Measurements from ENCODE around the gene MAPK8.

MAPK8 gene

GRCh38 chr10:48400129-48400849 lies 93.8 kb downstream of the MAPK8 start:
- TF ChIP-seq GATA3 (IDR thresholded peaks at IDR 0.05; ENCODE audit: low read depth, low read length) = no peak
- TF ChIP-seq GATA2 (IDR thresholded peaks at IDR 0.05; ENCODE audit: low read depth, low read length) = no peak

GRCh38 chr10:48400850-48401220 lies 94.4 kb downstream of the MAPK8 start:
- TF ChIP-seq GATA3 (IDR thresholded peaks at IDR 0.05; ENCODE audit: low read depth, low read length) (no peak), GATA2 (IDR thresholded peaks at IDR 0.05; ENCODE audit: low read depth, low read length) (no peak)

GRCh38 chr10:48404646-48405045 lies 98.2 kb downstream of the MAPK8 start:
- TF ChIP-seq GATA3 (IDR thresholded peaks at IDR 0.05; ENCODE audit: low read depth, low read length) = no peak
- TF ChIP-seq GATA2 (IDR thresholded peaks at IDR 0.05; ENCODE audit: low read depth, low read length) = no peak

- TF ChIP-seq GATA2 (IDR thresholded peaks at IDR 0.05; ENCODE audit: low read depth, low read length) (no peak), GATA3 (IDR thresholded peaks at IDR 0.05; ENCODE audit: low read depth, low read length) (no peak)
These were observed 99.7 kb downstream of the MAPK8 start for GRCh38 chr10:48406204-48406603.

GRCh38 chr10:48406658-48407057 lies 100.2 kb downstream of the MAPK8 start:
- no peak for TF ChIP-seq GATA2 (IDR thresholded peaks at IDR 0.05; ENCODE audit: low read depth, low read length)
- TF ChIP-seq GATA3 (IDR thresholded peaks at IDR 0.05; ENCODE audit: low read depth, low read length) = no peak

GRCh38 chr10:48410503-48410902 lies 104.0 kb downstream of the MAPK8 start:
- no peak for TF ChIP-seq GATA2 (IDR thresholded peaks at IDR 0.05; ENCODE audit: low read depth, low read length)
- TF ChIP-seq GATA3 (IDR thresholded peaks at IDR 0.05; ENCODE audit: low read depth, low read length) = no peak

- TF ChIP-seq GATA3 (IDR thresholded peaks at IDR 0.05; ENCODE audit: low read depth, low read length) = no peak
- TF ChIP-seq GATA2 (IDR thresholded peaks at IDR 0.05; ENCODE audit: low read depth, low read length) = no peak
These were observed 105.0 kb downstream of the MAPK8 start for GRCh38 chr10:48411510-48411909.

GRCh38 chr10:48412081-48412480 lies 105.6 kb downstream of the MAPK8 start:
- TF ChIP-seq GATA3 (IDR thresholded peaks at IDR 0.05; ENCODE audit: low read depth, low read length) = no peak
- TF ChIP-seq GATA2 (IDR thresholded peaks at IDR 0.05; ENCODE audit: low read depth, low read length) = no peak

- TF ChIP-seq GATA2 (IDR thresholded peaks at IDR 0.05; ENCODE audit: low read depth, low read length) = no peak
- TF ChIP-seq GATA3 (IDR thresholded peaks at IDR 0.05; ENCODE audit: low read depth, low read length) = no peak
These were observed 106.5 kb downstream of the MAPK8 start for GRCh38 chr10:48412933-48413332.

- TF ChIP-seq GATA2 (IDR thresholded peaks at IDR 0.05; ENCODE audit: low read depth, low read length) (no peak), GATA3 (IDR thresholded peaks at IDR 0.05; ENCODE audit: low read depth, low read length) (no peak)
These were observed 107.7 kb downstream of the MAPK8 start for GRCh38 chr10:48414160-48414559.

GRCh38 chr10:48414778-48415177 lies 108.3 kb downstream of the MAPK8 start:
- TF ChIP-seq GATA3 (IDR thresholded peaks at IDR 0.05; ENCODE audit: low read depth, low read length) (no peak), GATA2 (IDR thresholded peaks at IDR 0.05; ENCODE audit: low read depth, low read length) (no peak)

GRCh38 chr10:48416584-48417232 lies 110.2 kb downstream of the MAPK8 start:
- TF ChIP-seq GATA3 (IDR thresholded peaks at IDR 0.05; ENCODE audit: low read depth, low read length) (no peak), GATA2 (IDR thresholded peaks at IDR 0.05; ENCODE audit: low read depth, low read length) (no peak)

- TF ChIP-seq GATA3 (IDR thresholded peaks at IDR 0.05; ENCODE audit: low read depth, low read length) (no peak), GATA2 (IDR thresholded peaks at IDR 0.05; ENCODE audit: low read depth, low read length) (no peak)
These were observed 110.9 kb downstream of the MAPK8 start for GRCh38 chr10:48417374-48417773.

GRCh38 chr10:48418189-48418788 lies 111.8 kb downstream of the MAPK8 start:
- TF ChIP-seq GATA2 (IDR thresholded peaks at IDR 0.05; ENCODE audit: low read depth, low read length) = no peak
- TF ChIP-seq GATA3 (IDR thresholded peaks at IDR 0.05; ENCODE audit: low read depth, low read length) = no peak

GRCh38 chr10:48419714-48420113 lies 113.2 kb downstream of the MAPK8 start:
- TF ChIP-seq GATA3 (IDR thresholded peaks at IDR 0.05; ENCODE audit: low read depth, low read length) = no peak
- TF ChIP-seq GATA2 (IDR thresholded peaks at IDR 0.05; ENCODE audit: low read depth, low read length) = no peak

Measured in SH-SY5Y (cell line).